Lung (tissue), 12 donors: Measurements from ENCODE around the gene MYO3B. TPM values are rescaled to one million over a fixed set of nuclear protein-coding genes. Genes with fewer than 3 reads are reported as not detected.
"Not testable (repeated sequence)": the region's sequence is repeated elsewhere in the genome, so short reads cannot be mapped to it uniquely, and the experiment has no call there.

ENCODE experiments used
- ATAC-seq: fragments of 200-7000 bp; cut with Tn5 transposase; one replicate; pipeline ENCODE4 v1.9.1; 2020; ENCODE audit warnings: moderate number of reproducible peaks; ENCODE audit not compliant: insufficient read depth, low FRiP score
- DNase-seq, 3 donors: peaks; one replicate each; pipeline ENCODE4 v3.0.0-alpha.2; 2013 to 2017
- H3K27ac ChIP-seq, 2 donors: one replicate each; pipeline ENCODE4 v1.5.1; 2013; ENCODE audit warnings: mild to moderate bottlenecking in 2 of 2, moderate library complexity in 2 of 2, control low read depth in 1 of 2, inconsistent platforms in 1 of 2, low read depth in 1 of 2, low read length in 1 of 2
- H3K27me3 ChIP-seq, 3 donors: one replicate each; pipeline ENCODE4 v1.5.1; 2013; ENCODE audit warnings: low read length in 2 of 3; ENCODE audit not compliant: control insufficient read depth in 3 of 3, insufficient read depth in 3 of 3
- H3K36me3 ChIP-seq, 4 donors: one replicate each; pipeline ENCODE4 v1.5.1; 2013; ENCODE audit warnings: low read length in 4 of 4, mild to moderate bottlenecking in 1 of 4, moderate library complexity in 1 of 4; ENCODE audit not compliant: control insufficient read depth in 4 of 4, insufficient read depth in 4 of 4
- H3K4me1 ChIP-seq, 5 donors: one replicate each; pipeline ENCODE4 v1.5.1; 2013; ENCODE audit warnings: low read length in 5 of 5, mild to moderate bottlenecking in 2 of 5, moderate library complexity in 1 of 5; ENCODE audit not compliant: control insufficient read depth in 5 of 5, insufficient read depth in 5 of 5
- H3K4me3 ChIP-seq: one replicate; pipeline ENCODE4 v1.5.1; 2013; ENCODE audit warnings: mild to moderate bottlenecking, control low read depth, moderate library complexity
- H3K9ac ChIP-seq, 2 donors: one replicate each; pipeline ENCODE4 v1.5.1; 2013; ENCODE audit warnings: low read length in 2 of 2, control low read depth in 1 of 2; ENCODE audit not compliant: insufficient read depth in 1 of 2
- H3K9me3 ChIP-seq, 4 donors: one replicate each; pipeline ENCODE4 v1.5.1; 2013; ENCODE audit warnings: low read length in 3 of 4, mild to moderate bottlenecking in 1 of 4, moderate library complexity in 1 of 4; ENCODE audit not compliant: control insufficient read depth in 4 of 4, insufficient read depth in 3 of 4
- CTCF ChIP-seq: IDR thresholded peaks from 2 replicates; pipeline ENCODE4 v1.5.1; 2012; ENCODE audit warnings: mild to moderate bottlenecking; ENCODE audit errors: control extremely low read depth, extremely low read depth
- WGBS, 2 donors: extraction: QIAGEN DNeasy Blood & Tissue Kit; methylation state at CpG; one replicate each; pipeline ENCODE4 v1.1.7; 2013; 5-methylcytosine and 5-hydroxymethylcytosine counted together
- polyA plus RNA-seq, 2 donors: library from polyadenylated mRNA; stranded (reverse); fragments of 200-250 nt; gene quantifications; one replicate each; pipeline ENCODE4 v1.2.1, GENCODE V29; 2013
- total RNA-seq, 2 donors: library from RNA; depleted of rRNA in 1 of 2; stranded (reverse); fragments of >200 nt in 1 of 2; gene quantifications; one replicate each; pipeline ENCODE4 v1.2.1, GENCODE V29; 2014 to 2021
- donor health status: control.
- donor health status: control.
- donor health status: Bipolar disorder and iron deficiency.
- donor health status: healthy.
- donor health status: DM: yes; HTN: yes; CAD: no.

MYO3B gene
- total and polyA plus RNA-seq, 4 donors = 0.03 to 0.82 (median 0.05) TPM; not detected in 1

GRCh38 chr2:170276925-170277629 lies 99.1 kb downstream of the MYO3B start:
- WGBS, 2 donors = 54 to 57% methylated on average over 2 of the region's 2 CpGs
- no peaks in the 10 kb centered on the region for H3K9me3 ChIP-seq
- no peak overlapping the region for H3K9ac ChIP-seq
- DNase-seq (peak in 1 of 3 donors; percentile 22), ATAC-seq (no peak)
- no peak overlapping the region for H3K27ac ChIP-seq
- no peak for TF ChIP-seq CTCF
- no peaks in the 10 kb centered on the region for H3K36me3 ChIP-seq
- no peaks in the 10 kb centered on the region for H3K27me3 ChIP-seq
- H3K4me1 ChIP-seq = no peaks in the 10 kb centered on the region
- no peak overlapping the region for H3K4me3 ChIP-seq

GRCh38 chr2:170277951-170278350 lies 100.0 kb downstream of the MYO3B start:
- Histone ChIP-seq H3K27me3 (no peaks in the 10 kb centered on the region), H3K4me1 (no peaks in the 10 kb centered on the region), H3K4me3 (no peak overlapping the region), H3K9me3 (no peaks in the 10 kb centered on the region), H3K27ac (no peak overlapping the region), H3K9ac (no peak overlapping the region), H3K36me3 (no peaks in the 10 kb centered on the region)
- ATAC-seq (no peak), DNase-seq (no peak)
- 88 to 90% methylated on average over 2 of the region's 2 CpGs for WGBS, 2 donors
- TF ChIP-seq CTCF = no peak

- H3K27me3 ChIP-seq, H3K9ac ChIP-seq, DNase-seq, H3K4me1 ChIP-seq, H3K9me3 ChIP-seq, H3K27ac ChIP-seq, H3K4me3 ChIP-seq, H3K36me3 ChIP-seq, ATAC-seq: not testable (repeated sequence)
- 33 to 89% methylated on average over 2 of the region's 2 CpGs for WGBS, 2 donors
Measured at GRCh38 chr2:170279615-170280014, 101.7 kb downstream of the MYO3B start.

GRCh38 chr2:170282851-170283250 lies 104.9 kb downstream of the MYO3B start:
- no peaks in the 10 kb centered on the region for H3K9me3 ChIP-seq
- WGBS, 2 donors = 49 to 51% methylated on average over 3 of the region's 3 CpGs

More at GRCh38 chr2:170282851-170283250, 104.9 kb downstream of the MYO3B start:
- Histone ChIP-seq H3K27me3 (no peaks in the 10 kb centered on the region), H3K36me3 (no peaks in the 10 kb centered on the region), H3K4me3 (no peak overlapping the region), H3K9ac (no peak overlapping the region), H3K27ac (no peak overlapping the region), H3K4me1 (no peaks in the 10 kb centered on the region)
- no peak for ATAC-seq
- no peak for TF ChIP-seq CTCF
- DNase-seq = no peak
